Activated CD8-positive, alpha-beta memory T cell treated with anti-CD3 and anti-CD28 coated beads, Interleukin-2, amount 50 U/mL, for 24 hours (primary cell): ENCODE data around the gene FAM240B.

Experiments used
- DNase-seq: peaks from one replicate; pipeline ENCODE4 v3.0.0-alpha.2; 2020; ENCODE audit errors: extremely low read depth

Gene FAM240B

DNA sequence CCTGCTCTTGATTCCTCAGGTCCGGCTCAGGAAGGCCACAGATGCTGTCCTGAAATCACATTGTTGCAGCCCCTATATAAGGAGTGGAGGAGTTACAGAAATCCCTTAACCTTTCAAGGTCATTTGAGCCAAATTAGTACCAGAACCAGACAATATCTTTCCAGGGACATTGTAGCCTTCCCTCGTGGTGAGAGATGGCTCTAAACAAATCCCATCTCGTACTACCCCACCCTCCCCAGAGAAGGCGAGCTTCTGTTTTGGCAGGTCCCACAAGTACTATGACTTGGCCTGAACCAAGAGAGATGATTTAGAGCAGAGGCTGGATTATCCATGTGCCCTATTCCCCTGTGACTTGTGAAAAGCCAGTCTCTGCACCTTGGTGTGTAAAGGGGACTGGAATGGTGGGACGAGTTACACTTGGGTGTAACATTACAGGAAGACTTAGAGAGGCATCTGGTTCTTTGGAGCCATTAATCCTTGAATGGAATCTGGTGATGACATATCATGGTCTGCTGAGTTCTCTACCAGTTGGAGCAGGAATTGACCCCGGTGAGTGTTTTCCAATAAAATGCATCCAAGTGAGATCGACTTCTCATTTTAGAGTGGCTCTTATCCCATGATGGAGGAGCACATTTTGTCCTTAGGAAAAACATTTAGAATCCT is at the start of gene FAM240B:
Gene FAM240B (minus strand): TSS at position 51 of the 663 bp plus-strand sequence. CDS start 16,134 bp downstream, outside the sequence.
- DNase-seq = no peak

DNA sequence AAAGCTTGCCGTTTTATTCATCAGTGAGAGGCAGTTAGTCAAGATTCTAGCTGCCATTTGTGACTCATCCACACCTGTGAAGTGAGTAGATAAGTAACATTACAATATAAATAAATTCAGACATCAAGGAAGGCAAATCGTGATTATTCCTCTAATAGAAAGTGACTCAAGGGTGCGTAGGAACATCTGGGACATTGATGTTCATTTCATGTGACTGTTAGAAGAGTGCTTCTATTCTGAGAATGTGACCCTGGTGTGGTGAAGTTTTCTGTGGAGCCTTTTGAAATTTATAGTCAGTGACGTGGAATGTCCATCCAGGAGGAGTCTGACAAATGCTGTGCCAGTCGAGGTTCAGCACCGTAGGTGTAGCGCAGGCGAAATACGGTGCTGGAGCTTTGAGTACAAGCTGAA is 48.4 kb upstream of the FAM240B start:
- no peak for DNase-seq

DNA sequence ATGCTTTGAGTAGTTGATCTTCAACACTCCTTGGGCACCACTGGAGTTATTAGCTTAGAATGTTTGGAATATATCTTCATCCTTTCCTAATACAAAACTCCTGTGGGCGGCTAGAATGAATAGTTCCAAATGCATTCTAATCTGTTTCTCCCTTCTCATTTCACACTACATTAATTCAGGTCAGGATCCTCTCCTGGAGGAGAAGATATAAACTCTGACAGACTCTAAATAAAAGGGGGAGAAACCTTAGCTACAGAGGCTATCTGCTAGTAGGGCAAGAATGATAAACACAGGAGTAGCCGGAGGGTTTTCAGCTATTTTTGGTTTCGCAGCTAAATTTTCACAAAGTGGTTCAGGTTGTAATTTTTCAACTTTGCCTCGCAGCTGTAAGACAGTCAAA is 45.2 kb upstream of the FAM240B start:
- DNase-seq = no peak

DNA sequence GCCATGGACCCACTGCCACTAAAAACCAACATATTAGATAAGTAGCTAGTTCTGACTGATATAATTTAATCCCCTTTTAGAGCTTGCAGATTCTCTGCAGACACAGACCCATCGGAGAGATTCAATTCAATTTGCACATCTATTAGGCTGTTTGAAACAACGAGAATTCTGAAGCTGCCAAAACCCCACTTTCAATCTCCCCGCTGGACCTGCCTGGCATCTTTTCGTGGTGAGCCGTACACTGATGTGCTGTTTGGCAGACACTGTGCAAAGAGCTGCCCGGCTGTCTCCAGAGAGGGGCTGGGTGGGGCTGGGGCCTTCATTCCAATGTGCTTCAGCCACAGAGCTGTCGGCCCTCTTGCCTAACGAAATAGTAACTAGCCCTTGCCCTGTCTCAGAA is 42.1 kb upstream of the FAM240B start:
- DNase-seq = no peak

DNA sequence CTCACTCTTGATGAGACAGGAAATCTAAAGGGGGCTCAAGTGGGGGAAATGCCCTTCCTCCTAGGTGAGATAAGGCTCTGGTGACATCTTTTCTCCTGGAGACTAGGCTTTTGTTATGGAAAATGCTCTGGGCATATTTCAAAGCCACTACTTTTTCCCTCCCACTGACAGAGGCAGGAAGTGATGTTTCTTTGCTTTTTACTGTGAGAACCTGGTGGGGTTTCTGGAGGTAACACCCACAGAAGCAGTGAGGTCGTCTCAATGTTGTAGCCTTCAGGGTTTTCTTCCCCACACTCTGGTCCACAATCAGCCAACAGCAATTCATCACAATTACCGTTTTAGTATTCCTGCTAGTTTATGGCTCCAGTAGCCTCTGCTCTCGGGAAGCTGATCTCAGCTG is 41.4 kb upstream of the FAM240B start:
- no peak for DNase-seq

DNA sequence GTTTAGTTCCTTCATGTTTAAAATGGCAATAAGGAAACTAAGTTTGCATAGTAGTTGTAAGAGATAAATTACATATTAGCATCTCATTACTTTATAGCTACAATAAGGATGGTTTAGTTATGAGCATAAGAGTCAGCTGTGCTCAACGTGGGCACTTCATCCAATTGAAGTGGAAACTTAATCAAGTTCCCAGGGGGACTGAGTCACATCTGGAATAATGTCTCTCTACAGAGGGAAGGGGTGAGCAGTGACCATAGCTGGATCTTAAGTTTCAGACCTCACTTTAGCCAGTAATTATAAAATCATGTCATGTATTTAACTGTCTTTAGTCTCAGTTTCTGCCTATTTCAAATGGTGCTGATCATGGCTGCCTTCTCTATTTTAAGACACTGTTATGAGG is 36.8 kb upstream of the FAM240B start:
- DNase-seq = no peak

DNA sequence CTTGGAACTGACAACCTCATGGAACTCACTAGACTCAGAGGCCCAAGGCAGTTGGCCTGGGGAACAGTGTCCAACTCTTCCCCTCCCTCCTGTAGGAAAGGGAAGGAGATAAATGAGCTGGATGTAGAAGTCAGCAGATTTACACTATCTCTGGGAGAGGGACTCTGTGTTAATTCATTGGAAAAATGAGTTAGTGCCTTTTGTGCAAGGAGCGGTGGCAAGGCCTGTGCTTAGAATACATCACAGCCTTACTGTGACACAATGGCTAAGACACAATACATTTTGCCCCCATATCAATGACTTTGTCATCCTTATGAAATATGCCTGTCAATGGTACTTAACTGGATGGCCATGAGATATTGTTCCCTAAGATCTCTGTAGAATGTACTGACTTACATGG is 28.0 kb upstream of the FAM240B start:
- DNase-seq = no peak

DNA sequence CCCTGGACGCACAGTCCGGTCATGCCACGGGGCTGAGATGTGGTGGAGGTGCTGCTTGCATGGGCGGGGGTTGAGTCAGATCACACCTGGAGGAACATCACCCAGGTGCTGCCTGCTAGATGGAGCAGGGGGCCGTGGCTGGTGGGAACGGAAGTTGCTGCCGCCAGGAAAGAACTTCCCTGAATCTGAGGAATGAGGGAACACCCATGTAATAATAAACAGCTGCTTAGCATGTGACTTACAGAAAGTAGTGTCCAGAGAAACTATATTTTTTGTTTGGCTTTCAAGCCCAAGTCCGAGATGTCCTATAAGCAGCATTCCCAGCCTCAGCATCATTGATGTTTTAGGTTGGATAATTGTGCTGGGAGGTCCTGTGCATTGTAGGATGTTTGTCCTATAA is 27.1 kb upstream of the FAM240B start:
- no peak for DNase-seq

DNA sequence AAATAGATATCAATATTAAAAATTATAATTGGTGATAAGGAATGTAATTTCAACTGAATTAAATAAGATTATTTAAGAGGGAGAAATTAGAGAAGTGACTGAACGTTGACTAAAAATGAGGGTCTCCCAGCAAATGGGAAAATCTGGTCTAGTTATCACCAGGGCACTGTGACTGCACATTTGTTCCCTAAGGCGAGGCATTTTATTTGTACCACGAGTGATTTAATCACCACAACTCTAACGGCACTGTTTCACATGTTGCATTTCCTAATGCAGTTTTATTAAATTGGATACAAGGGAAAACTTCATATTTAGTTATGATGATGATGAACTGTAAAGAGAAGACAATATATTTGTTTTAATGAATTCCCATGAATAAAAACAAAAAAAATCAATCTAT is 26.4 kb upstream of the FAM240B start:
- DNase-seq = no peak

DNA sequence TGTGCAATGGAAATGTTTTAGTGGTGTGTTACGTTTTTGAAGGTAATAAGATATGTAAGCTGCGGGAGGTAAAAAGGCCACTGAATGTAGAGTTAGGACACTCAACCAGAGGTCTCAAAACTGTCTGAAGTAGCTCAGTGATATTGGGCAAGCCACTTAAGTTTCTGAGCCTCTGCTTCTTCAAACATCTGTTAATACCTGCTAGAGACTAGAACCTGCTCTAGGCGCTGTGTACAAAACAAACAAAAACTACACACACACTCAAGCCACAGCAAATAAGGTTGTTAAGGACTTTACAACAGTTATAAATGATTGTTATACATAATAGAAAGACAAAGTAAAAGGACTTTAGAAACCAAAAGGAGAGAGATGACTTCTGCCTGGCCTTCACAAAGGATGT is 24.6 kb upstream of the FAM240B start:
- no peak for DNase-seq

DNA sequence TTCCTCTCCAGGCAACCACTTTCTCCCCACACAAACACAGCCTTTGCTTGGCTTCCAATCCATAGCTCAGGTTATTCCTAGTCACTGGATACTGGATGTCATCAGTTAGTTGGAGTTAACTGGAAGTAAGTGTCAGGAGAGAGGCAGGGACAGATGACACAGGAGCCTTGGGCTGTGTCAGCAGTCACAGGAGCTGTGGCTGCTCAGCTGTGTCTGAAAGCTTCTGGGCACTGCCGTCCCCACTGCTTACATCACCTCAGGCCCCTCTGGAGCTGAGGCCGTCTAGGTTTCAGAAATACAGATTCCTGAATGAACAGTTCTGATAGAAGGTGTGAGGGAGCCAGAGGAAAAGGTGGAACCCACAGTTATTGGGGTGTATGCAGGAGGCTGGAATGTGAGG is 17.3 kb upstream of the FAM240B start:
- DNase-seq = no peak

DNA sequence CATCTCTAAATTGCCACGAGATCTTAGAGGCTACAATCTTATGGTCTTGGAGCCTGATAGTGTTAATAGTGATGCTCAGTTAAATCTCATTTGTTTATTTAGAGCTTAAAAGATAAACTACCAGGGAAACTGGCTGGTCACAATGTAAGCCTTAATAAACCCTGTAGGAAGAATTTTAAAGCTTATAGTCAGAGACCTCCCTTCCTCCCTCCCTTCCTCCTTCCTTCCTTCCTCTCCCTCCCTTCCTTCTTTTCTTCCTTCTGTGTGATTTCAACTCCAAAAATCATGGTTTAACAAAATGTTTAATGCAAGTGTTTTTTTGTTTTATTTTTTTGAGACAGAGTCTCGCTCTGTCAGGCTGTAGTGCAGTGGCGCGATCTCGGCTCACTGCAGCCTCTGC is 14.9 kb upstream of the FAM240B start:
- no peak for DNase-seq

DNA sequence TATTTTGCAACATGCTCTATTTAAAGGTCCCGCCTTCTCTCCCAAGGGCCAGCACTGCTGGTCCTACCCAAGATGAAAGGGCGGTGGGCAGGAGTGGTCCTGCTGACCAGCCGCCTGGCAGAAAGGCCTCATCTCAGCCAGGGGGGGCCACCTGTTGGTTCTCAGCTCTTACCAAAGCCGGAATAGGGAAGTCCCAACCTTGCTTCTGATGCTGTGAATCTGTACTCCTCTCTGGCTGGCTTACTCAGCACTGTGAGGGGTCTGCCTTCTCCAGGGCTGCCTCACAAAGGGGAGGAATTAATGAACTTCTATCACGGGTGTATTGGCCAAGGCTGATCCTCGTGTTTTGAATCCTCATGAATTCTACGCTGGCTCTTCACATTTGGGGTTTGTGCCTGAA is 13.6 kb upstream of the FAM240B start:
- DNase-seq = no peak

DNA sequence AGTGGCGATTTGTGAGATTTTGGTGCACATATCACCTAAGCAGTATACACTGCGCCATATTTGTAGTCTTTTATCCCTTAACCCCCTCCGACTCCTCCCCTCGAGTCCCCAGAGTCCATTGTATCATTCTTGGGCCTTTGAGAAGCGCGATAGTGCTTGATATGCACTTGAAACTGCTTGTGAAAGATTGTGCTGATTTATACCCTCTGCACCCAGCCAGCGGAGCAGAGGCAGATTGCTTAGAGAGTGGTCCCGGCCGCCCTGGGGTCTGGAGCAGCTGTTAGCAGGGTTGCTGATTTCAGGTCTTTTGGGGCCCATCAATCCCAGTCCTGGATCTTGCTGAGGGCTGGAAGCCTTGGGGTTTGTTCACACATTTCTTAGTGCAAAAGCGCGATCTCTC is 13.0 kb upstream of the FAM240B start:
- no peak for DNase-seq

DNA sequence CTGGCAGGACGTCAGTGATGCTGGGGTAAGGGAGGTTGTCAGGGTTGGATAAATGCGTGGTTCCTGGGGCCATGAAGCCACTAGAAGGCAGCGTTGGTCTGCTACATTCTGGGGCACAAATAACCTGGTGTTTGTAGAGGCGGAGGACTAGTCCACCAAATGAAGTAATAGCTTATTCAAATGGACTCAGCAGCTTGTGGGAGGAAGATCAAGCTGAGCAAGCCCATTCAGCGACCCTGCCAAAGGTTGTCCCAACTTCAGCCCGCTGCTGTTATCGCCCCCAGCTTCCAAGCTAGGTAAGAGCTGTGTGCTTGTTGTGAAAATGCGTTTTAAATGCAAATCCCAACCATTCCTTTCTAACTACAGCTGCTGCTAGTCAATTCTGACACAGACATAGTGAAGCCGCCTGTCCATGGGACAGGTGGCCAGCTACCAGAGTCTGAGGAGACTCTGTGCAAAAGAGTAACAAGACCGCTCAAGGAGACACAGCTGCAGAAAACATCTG is 7.6 kb upstream of the FAM240B start:
- DNase-seq = no peak

DNA sequence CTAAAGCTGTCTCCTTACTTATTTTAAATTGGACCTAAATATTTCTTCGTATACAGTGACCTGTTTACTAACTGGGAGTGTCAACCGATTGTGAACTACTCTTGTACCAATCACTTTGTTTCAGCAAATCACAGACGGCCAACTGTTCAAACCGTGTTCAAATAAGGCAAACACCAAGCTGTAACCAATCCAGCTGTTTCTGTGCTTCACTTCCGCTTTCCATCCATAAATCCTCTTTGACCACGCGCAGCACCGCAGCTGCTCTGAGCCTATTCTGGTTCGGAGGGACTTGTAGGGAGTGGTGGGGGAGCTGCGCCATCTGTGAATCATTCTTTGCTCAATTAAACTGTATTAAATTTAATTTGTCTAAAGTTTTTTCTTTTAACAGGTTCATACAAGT is 4.8 kb upstream of the FAM240B start:
- no peak for DNase-seq

DNA sequence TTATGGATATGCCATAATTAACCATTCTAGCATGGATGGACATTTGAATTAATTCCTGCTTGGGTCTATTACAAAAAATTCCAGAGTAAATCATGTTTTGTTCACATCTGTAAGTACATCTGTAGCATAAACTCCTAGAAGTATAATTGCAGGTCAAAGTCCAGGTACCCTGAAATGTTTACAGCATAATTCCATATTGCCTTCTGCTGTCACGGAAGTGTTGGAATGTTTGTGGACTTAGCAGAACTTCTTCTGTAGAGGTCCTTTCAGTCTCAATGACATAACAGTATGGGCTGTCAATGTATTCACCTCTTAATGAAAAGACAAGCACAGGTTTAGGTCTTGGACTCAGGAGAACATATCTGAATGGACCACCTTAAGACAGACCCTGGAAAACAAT is 1.8 kb downstream of the FAM240B start:
- DNase-seq = no peak

DNA sequence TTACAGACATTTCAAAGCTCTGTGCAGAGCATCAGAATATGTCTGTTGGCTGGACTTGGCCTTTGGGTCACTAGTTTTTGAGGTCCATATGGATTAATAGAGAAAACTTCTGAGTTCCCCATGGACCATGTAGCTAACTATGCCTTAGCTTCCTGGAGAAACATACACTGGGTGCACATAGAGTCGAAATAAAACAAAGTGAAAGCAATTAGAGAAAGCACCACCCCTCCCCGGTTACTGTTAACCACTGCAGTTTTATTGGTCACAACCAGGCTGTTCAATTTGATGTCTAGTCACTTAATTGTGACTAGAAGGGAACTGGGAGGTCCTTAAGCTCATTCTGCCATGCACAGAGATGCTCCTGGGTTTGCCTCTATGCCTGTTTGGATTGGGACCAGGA is 4.2 kb downstream of the FAM240B start:
- no peak for DNase-seq

DNA sequence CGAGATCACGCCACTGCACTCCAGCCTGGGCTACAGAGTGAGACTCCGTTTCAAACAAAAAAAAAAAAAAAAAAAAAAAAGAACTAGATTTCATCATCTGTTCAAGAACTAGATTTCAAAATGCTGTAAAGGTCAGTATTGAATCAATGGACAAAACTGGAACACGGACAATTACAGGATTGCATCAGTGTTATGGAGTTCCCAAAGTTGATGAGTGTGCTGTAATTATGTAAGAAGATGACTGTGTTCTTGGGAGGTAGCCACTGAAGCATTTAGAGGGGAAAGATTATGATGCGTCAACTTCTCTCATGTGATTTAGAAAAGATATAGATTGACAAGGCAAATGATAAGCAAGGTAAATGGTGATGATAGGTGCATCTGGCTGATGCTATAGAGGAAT is 6.5 kb downstream of the FAM240B start:
- DNase-seq = no peak

DNA sequence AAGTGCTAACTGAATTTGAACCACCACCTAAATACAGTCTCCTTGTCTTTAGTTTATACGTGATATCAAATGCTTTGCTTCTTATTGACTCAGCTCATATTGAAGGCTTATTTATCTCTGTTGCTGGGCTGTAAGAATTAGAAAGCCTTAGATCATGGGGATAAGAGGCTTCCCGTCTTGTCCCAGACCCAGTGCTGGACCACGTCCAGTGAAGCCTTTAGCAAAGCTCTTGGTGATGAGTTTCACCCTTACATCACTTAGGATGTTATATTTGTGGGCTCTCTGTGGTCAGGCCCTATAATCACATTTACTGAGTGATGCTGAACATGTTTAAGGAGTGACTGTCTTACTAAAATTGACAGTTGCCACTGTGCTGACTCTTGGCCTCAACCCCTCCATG is 11.2 kb downstream of the FAM240B start:
- no peak for DNase-seq

DNA sequence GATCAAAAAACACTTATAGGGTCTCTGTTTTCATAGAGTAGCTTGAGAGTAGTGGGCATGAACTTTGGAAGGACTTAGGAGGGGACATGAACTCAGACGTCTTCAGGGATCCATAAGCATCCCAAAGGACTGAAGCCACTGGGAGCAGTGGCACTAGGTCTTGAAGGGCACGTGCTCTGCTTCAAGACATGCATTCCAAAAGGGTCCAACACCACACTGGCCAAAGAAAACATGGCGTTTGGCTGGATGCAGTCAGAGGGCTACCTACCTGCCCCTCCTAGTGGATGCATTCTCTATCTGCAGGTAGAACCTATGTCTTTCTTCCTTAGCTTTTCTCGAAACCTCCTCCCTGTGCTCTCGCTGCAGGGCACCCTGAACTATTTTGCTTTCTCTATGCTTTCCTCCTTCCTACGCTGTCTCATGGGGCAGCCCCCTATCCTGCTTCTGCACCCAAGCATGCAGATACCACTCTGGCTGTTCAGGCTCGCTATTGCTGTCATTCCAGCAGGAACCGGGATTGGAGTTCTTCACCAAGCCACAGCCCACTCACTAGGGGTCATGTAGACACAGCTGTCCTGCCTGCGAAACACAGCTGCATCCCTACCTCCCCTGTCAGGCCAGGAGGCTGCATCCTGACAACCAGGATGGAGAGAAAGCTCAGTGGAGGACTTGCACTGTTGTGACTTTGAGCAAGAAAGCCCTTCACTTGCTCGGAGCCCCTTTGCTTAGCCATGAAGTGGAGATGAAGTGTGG is 11.9 kb downstream of the FAM240B start:
- no peak for DNase-seq

DNA sequence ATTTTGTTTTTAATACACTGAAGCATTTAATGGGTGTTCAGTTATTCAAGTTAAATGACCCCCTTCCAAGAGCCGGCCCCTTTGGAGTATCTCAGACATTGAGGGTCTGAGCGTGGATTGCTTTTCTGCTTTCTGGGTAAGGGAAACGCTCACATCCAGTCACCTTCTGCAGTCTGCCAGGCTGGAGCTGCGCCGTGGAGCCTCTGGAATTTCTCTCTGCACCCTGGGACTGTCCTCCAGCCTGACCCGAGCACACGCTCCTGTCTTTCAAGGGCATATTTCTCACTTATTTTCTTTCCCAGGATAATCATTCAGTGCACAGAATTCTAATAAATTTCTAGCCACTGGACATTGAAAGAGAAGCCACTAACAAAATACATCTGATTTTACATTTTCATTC is 13.4 kb downstream of the FAM240B start:
- DNase-seq = no peak

DNA sequence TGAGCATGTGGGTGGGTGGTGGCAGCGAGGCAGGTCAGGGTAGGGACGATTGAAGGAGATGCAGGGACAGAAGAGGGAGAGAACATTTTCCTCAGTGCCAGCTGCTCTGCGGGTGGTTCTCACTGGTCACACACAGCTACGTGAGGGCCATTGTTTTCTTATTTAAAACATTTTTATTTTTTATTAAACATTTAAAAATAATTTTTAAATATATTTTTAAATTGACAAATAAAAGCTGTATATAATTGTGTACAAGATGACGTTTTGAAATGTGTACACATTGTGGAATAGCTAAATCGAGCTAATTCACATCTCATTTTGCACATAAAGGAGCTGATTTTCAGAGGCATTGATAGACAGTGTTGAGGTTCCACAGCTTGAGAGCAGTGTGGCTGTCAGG is 14.0 kb downstream of the FAM240B start:
- DNase-seq = no peak

DNA sequence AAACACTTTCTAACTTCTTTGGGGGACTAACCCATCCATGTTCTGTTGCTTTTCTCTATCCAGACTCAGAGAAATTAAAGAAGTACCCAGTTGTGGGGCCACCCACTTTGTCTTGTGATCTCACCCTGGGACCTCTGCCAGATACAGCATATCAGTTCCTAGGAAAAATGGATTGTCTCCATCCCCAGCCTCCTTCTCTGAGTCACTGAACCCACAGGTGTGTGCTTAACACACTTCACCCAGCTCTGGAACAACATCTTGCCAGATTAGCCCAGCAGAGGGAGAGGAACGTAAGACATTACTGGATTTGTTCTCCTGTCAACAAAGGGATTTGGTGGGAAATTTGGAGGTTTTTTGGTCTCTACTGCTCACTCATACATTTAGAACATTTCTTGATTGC is 19.2 kb downstream of the FAM240B start:
- DNase-seq = no peak
